Measurements from ENCODE around the gene UBE2G2.
"Not testable (repeated sequence)": the region's sequence is repeated elsewhere in the genome, so short reads cannot be mapped to it uniquely, and the experiment has no call there.

The UBE2G2 gene

DNA sequence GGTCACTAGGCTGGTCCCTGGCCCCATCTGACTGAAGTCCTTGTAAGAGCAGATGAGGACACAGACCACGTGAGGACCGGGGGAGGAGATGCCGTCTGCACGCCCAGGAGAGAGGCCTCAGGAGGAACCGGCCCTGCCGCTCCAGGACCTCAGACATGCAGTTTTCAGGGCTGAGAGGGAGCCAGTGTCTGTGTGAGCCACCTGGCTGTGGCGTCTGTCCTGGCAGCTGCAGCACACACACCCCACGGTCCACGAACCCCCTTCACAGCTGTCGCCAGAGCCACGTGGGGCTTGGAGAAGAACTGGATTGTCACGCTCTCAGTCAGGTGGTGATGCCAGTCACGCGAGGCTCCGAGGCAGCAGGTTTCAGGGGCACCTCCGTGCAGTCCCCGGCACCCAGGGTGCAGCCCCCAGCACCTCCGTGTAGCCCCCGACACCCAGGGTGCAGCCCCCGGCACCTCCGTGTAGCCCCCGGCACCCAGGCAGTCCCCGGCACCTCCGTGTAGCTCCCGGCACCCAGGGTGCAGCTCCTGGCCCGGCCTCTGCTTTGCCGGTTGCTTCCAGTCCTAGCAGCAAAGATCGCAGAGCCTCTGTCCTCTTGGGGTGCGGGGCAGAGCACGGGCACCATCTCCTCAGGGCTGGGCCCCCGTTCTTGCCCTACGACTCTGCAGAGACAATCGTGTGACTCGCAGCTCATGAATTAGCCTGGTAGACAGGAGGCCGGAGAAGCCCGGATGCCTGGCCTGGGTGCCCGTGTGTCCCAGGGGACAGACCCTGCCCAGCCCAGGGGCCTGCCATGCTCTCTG is 35.2 kb upstream of the UBE2G2 start:
- TF ChIP-seq TAF1 (IDR thresholded peaks at IDR 0.05; ENCODE audit: low read depth, low read length): no peak
- no peak for TF ChIP-seq POLR2AphosphoS5 (IDR thresholded peaks at IDR 0.05; ENCODE audit: low read depth, low read length)
- TF ChIP-seq POU2F2 (IDR thresholded peaks at IDR 0.05; ENCODE audit: low read depth, low read length): no peak
- TF ChIP-seq SPI1 (IDR thresholded peaks at IDR 0.05; ENCODE audit: low read depth, low read length): no peak
- TF ChIP-seq POLR2A (IDR thresholded peaks at IDR 0.05; ENCODE audit: low read depth, low read length): no peak
- no peak for TF ChIP-seq PAX5 (IDR thresholded peaks at IDR 0.05; ENCODE audit: insufficient read depth, low read length, severe bottlenecking)
- no peak for DNase-seq (ENCODE audit: insufficient read length, low spot score)
- no peak for FAIRE-seq

DNA sequence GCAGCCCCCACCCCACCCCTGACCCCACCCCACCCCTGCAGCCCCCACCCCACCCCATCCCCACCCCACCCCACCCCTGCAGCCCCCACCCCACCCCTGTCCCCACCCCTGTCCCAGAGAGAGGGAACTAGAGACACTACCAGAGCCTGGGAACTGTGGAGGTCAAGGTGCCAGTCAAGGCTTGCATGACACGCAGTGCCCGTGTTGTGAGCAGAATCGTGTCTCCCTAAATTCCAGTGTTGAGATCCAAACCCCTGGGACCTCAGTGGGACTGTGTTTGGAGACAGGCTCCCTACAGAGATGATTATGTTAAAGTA is 34.7 kb upstream of the UBE2G2 start:
- DNase-seq (ENCODE audit: insufficient read length, low spot score) (no peak), FAIRE-seq (no peak)
- TF ChIP-seq POLR2A (IDR thresholded peaks at IDR 0.05; ENCODE audit: low read depth, low read length) (no peak), POLR2AphosphoS5 (IDR thresholded peaks at IDR 0.05; ENCODE audit: low read depth, low read length) (no peak), POU2F2 (IDR thresholded peaks at IDR 0.05; ENCODE audit: low read depth, low read length) (no peak), SPI1 (IDR thresholded peaks at IDR 0.05; ENCODE audit: low read depth, low read length) (no peak), TAF1 (IDR thresholded peaks at IDR 0.05; ENCODE audit: low read depth, low read length) (no peak), PAX5 (IDR thresholded peaks at IDR 0.05; ENCODE audit: insufficient read depth, low read length, severe bottlenecking) (no peak)

DNA sequence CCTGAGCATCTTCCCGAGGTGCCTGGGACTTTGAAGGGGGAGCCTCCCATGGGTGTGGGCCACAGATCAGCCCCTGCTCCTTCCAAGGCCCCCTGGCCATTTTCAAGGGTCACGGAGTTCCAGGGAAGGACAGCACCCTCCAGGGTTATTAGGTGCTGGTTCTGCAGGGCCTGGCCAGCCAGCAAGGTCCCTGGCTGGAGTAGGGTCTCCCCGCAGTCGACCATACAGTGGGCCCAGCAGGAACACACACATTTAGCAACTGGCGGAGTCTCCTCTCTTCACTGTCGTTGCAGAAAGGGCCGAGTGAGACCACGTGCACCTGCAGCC is 34.0 kb upstream of the UBE2G2 start:
- TF ChIP-seq POLR2A (IDR thresholded peaks at IDR 0.05; ENCODE audit: low read depth, low read length) (no peak), TAF1 (IDR thresholded peaks at IDR 0.05; ENCODE audit: low read depth, low read length) (no peak), SPI1 (IDR thresholded peaks at IDR 0.05; ENCODE audit: low read depth, low read length) (no peak), POLR2AphosphoS5 (IDR thresholded peaks at IDR 0.05; ENCODE audit: low read depth, low read length) (no peak)
- DNase-seq (ENCODE audit: insufficient read length, low spot score) (no peak), FAIRE-seq (no peak)

DNA sequence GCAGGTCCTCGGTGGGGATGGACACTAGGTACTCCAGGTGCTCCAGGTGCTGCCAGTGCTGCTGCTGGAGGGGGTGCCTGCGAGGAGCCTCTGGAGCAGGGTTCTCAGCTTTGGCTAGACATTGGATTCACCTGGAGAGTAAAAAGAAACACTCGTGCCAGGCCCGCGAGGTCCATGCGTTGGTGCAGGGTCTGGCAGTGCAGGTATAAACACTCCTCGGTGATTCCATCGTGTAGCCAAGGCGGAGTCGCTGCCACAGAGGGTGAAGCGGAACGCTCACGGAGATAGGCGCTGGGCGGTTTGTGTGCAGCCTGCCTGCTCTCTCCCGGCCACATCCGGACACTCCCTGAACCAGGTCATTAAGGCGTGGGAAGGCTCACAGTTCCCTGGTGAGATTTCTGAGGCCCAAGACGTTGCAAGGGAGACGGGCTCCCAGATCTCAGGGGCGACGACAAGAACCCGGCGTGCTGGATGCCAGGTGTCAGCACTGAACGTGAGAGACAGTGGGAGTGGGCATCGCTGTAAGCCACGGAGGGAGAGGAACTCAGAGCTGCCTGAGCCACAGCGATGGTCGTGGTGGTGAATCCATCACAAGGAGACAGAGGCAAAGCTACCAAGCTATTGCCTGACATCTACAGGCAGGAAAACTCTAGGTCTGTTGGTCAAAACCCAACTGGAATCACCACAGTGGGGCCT is 33.5 kb upstream of the UBE2G2 start:
- FAIRE-seq (no peak), DNase-seq (ENCODE audit: insufficient read length, low spot score) (no peak)
- TF ChIP-seq PAX5 (IDR thresholded peaks at IDR 0.05; ENCODE audit: insufficient read depth, low read length, severe bottlenecking) (no peak), TAF1 (IDR thresholded peaks at IDR 0.05; ENCODE audit: low read depth, low read length) (no peak), POU2F2 (IDR thresholded peaks at IDR 0.05; ENCODE audit: low read depth, low read length) (no peak)

DNA sequence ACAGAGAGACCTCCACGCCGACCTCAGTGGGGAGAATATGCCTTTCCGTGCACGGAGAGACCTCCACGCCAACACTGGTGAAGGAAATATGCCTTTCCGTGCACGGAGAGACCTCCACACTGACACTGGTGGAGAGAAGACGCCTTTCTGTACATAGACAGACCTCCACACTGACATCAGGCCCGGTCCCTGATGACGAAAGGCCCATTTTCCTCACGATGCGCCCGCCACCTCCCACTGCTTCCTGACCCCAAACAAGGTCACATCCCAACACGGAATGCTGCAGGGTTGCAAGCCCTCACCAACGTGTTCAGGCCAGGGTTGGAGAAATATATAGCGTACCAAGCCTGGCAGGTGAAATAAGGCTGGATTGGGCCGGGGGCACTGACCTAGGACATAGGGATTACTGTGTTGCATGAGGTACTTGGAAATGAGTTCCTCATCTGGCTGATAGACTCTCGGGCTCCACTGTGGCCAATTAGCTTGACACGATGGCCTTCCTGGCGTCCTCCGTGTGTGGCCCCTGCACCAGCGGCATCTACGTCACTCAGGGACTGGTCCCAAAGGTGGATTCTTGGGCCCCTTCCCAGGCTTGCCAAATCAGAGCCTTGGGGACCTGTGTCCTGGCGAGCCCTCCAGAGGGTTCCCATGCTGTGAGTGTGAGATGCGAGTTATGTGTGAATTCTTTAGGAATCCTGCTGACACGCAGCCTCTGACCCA is 32.8 kb upstream of the UBE2G2 start:
- TF ChIP-seq TAF1 (IDR thresholded peaks at IDR 0.05; ENCODE audit: low read depth, low read length): no peak
- TF ChIP-seq SPI1 (IDR thresholded peaks at IDR 0.05; ENCODE audit: low read depth, low read length): no peak
- DNase-seq (ENCODE audit: insufficient read length, low spot score) (no peak), FAIRE-seq (no peak)

DNA sequence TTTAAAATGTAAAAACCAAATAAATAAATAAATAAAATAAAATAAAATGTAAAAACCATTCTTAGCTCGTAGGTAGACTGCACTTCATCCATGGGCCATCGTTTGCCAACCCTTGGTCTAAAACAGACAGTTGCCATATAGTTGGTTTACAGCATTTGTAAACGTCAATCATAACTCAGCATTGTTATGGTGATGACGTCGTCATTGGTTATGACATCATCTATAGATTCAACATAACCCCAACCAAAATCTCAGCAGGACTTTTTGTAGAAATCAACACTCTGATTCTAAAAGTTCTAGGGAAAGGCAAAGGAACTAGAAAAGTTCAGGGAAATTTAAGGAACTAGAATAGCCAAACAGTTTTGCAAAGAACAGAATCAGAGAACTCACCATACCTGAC is 32.0 kb upstream of the UBE2G2 start:
- TF ChIP-seq POU2F2 (IDR thresholded peaks at IDR 0.05; ENCODE audit: low read depth, low read length) (no peak), PAX5 (IDR thresholded peaks at IDR 0.05; ENCODE audit: insufficient read depth, low read length, severe bottlenecking) (no peak), SPI1 (IDR thresholded peaks at IDR 0.05; ENCODE audit: low read depth, low read length) (no peak), POLR2AphosphoS5 (IDR thresholded peaks at IDR 0.05; ENCODE audit: low read depth, low read length) (no peak), TAF1 (IDR thresholded peaks at IDR 0.05; ENCODE audit: low read depth, low read length) (no peak), POLR2A (IDR thresholded peaks at IDR 0.05; ENCODE audit: low read depth, low read length) (no peak)
- DNase-seq (ENCODE audit: insufficient read length, low spot score) (no peak), FAIRE-seq (no peak)

DNA sequence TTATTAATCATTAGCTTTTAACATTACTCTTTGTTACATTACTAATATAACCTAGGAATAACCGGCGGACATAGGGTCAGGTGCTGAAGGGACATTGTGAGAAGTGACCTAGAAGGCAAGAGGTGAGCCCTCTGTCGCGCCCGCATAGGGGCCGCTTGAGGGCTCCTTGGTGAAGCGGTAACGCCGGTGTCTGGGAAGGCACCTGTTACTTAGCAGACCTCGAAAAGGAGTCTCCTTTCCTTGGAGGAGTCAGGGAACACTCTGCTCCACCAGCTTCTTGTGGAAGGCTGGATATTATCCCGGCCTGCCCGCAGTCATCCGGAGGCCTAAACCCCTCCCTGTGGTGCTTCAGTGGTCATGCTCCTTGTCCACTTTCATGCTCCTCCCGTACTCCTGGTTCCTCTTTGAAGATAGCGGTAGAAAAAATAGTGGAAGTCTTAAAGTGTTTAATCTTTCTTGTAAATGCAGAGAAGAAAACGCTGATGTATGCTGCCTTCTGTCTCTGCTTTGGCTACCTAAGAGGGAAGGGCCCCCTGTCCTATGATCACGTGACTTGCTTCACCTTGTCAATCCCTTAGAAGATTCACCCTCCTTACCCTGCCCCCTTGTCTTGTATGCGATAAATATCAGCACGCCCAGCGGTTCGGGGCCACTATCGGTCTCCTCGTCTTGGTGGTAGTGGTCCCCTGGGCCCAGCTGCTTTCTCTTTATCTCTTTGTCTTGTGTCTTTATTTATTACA is 31.1 kb upstream of the UBE2G2 start:
- DNase-seq (ENCODE audit: insufficient read length, low spot score); FAIRE-seq: not testable (repeated sequence)

DNA sequence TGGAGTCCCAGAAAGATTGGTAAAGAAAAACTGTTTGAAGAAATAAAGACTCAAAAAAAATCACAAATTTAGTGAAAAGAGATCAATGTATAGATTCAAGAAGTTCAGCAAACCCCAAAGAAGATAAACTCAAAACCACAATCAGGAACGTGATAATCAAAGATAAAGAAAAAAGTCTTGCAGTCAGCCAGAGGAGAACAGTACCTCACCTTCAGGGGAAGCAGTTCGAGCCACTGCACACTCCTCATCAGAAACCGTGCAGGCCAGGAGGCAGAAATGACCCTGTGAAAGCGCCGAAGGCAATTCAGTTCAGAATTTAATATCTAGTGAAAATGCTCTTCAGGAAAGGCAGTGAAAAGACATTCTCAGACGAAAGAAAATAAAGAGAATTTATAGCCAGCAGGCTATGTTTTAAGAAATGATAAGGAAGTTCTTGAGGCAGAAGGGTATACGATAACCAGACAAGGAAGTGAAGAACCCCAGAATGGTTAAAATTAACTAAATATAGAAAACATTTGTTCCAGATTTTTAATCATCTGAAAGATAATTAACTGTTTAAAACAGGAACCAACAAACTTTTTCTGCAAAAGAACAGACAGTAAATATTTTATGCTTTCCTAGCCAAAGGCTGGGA is 29.7 kb upstream of the UBE2G2 start:
- TF ChIP-seq PAX5 (IDR thresholded peaks at IDR 0.05; ENCODE audit: insufficient read depth, low read length, severe bottlenecking) (no peak), POLR2A (IDR thresholded peaks at IDR 0.05; ENCODE audit: low read depth, low read length) (no peak)
- no peak for FAIRE-seq
- DNase-seq (ENCODE audit: insufficient read length, low spot score): no peak

DNA sequence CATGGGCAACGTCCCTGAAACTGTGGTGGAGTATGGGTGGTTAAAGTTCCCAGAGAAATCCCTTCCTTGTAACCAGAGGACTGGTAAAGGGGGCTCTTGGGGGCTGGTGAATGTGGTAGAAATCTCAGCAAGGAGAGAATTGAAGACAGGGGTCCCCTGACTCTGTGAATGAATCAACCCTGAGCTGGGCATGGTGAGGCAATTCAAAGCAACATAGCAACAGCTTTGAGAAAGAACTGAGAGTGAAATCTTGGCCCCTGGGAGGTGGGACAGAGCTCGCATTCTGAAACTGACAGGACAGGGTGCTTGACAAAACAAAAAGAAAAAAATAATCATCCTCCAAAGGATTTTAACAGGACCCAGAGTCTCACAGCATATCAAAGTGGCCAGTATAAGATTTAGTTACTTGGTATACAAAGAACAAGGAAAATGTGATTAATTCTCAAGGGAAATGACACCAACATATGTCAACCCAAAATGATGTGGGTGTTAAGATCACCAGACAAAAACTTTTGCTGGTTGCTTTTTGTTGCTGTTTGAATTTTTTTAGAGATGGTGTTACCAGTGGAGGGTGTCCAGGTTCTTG is 28.0 kb upstream of the UBE2G2 start:
- TF ChIP-seq POLR2A (IDR thresholded peaks at IDR 0.05; ENCODE audit: low read depth, low read length) (no peak), POLR2AphosphoS5 (IDR thresholded peaks at IDR 0.05; ENCODE audit: low read depth, low read length) (no peak), PAX5 (IDR thresholded peaks at IDR 0.05; ENCODE audit: insufficient read depth, low read length, severe bottlenecking) (no peak), TAF1 (IDR thresholded peaks at IDR 0.05; ENCODE audit: low read depth, low read length) (no peak), SPI1 (IDR thresholded peaks at IDR 0.05; ENCODE audit: low read depth, low read length) (no peak), POU2F2 (IDR thresholded peaks at IDR 0.05; ENCODE audit: low read depth, low read length) (no peak)
- FAIRE-seq (peak; percentile 31), DNase-seq (ENCODE audit: insufficient read length, low spot score) (no peak)

All from GM12891 (cell line).